ENCODE measurements around the gene AGBL1. TPM values are rescaled to one million over a fixed set of nuclear protein-coding genes. Genes with fewer than 3 reads are reported as not detected.

AGBL1 gene
- polyA plus RNA-seq, 1 experiment, result not detected

GRCh38 chr15:86502301-86502700 is 422.6 kb downstream of the AGBL1 start:
- Histone ChIP-seq H3K27ac (ENCODE audit: low read depth, low read length) (no peak overlapping the region), H3K4me3 (ENCODE audit: low read depth, low read length) (no peak overlapping the region), H3K9me3 (ENCODE audit: control insufficient read depth, insufficient read depth, low read length) (no peaks in the 10 kb centered on the region), H3K27me3 (ENCODE audit: control insufficient read depth, insufficient read depth, low read length) (no peaks in the 10 kb centered on the region)
- CTCF ChIA-PET, result no interaction called here
- TF ChIP-seq CTCF (IDR thresholded peaks at IDR 0.05; ENCODE audit: low read depth, low read length), result no peak
- DNase-seq (ENCODE audit: low read depth, low spot score), result no peak
- POLR2A ChIA-PET, result no interaction called here

- CTCF ChIA-PET, result no interaction called here
- POLR2A ChIA-PET, result no interaction called here
- Histone ChIP-seq H3K9me3 (ENCODE audit: control insufficient read depth, insufficient read depth, low read length) (no peaks in the 10 kb centered on the region), H3K27ac (ENCODE audit: low read depth, low read length) (no peak overlapping the region), H3K4me3 (ENCODE audit: low read depth, low read length) (no peak overlapping the region), H3K27me3 (ENCODE audit: control insufficient read depth, insufficient read depth, low read length) (no peaks in the 10 kb centered on the region)
- DNase-seq (ENCODE audit: low read depth, low spot score), result no peak
- TF ChIP-seq CTCF (IDR thresholded peaks at IDR 0.05; ENCODE audit: low read depth, low read length), result no peak
Observed at GRCh38 chr15:86505951-86506350, 426.3 kb downstream of the AGBL1 start.

DNA sequence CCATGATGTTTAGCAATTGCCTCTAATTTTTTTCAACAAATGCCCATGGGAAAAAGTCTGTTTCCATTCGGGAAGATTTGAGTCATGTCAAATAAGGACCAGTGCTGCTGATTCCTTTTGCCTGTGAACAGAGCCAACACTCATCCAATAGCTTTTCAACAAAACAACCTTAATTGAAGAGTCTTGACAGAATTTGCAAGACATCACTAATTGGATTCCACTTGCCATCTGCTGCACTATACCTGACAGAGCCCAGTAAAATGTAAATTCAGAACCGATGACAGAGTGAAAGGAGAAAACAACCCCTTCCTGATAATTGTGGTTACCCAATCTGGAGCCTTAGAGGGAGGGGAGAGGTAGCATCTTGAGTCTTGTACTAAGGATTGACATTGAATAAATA is 426.7 kb downstream of the AGBL1 start:
- no peak for TF ChIP-seq CTCF (IDR thresholded peaks at IDR 0.05; ENCODE audit: low read depth, low read length)
- H3K4me3 ChIP-seq (ENCODE audit: low read depth, low read length), result no peak overlapping the region

GRCh38 chr15:86515625-86516024 is 436.0 kb downstream of the AGBL1 start:
- Histone ChIP-seq H3K27ac (ENCODE audit: low read depth, low read length) (no peak overlapping the region), H3K27me3 (ENCODE audit: control insufficient read depth, insufficient read depth, low read length) (no peaks in the 10 kb centered on the region), H3K9me3 (ENCODE audit: control insufficient read depth, insufficient read depth, low read length) (no peaks in the 10 kb centered on the region; the same call in 1 of the 2 replicates), H3K4me3 (ENCODE audit: low read depth, low read length) (no peak overlapping the region)
- ChIA-PET POLR2A (no interaction called here), CTCF (interaction anchor here (0.6 kb wide), 1 partner anchor 18 kb away, joined by 3 read pairs; no protein-coding TSS in a partner anchor)
- DNase-seq (ENCODE audit: low read depth, low spot score), result no peak
- no peak for TF ChIP-seq CTCF (IDR thresholded peaks at IDR 0.05; ENCODE audit: low read depth, low read length)

More for the DNA sequence above, 426.7 kb downstream of the AGBL1 start:
- CTCF ChIA-PET, result no interaction called here
- Histone ChIP-seq H3K27me3 (ENCODE audit: control insufficient read depth, insufficient read depth, low read length) (no peaks in the 10 kb centered on the region), H3K9me3 (ENCODE audit: control insufficient read depth, insufficient read depth, low read length) (no peaks in the 10 kb centered on the region), H3K27ac (ENCODE audit: low read depth, low read length) (no peak overlapping the region)
- POLR2A ChIA-PET, result no interaction called here
- DNase-seq (ENCODE audit: low read depth, low spot score), result no peak

- Histone ChIP-seq H3K27me3 (ENCODE audit: control insufficient read depth, insufficient read depth, low read length) (no peaks in the 10 kb centered on the region), H3K9me3 (ENCODE audit: control insufficient read depth, insufficient read depth, low read length) (peaks cover 8% of the 10 kb centered on the region; the same call in 1 of the 2 replicates), H3K27ac (ENCODE audit: low read depth, low read length) (no peak overlapping the region), H3K4me3 (ENCODE audit: low read depth, low read length) (no peak overlapping the region)
- CTCF ChIA-PET, result no interaction called here
- no peak for DNase-seq (ENCODE audit: low read depth, low spot score)
- no peak for TF ChIP-seq CTCF (IDR thresholded peaks at IDR 0.05; ENCODE audit: low read depth, low read length)
- POLR2A ChIA-PET, result no interaction called here
Observed at GRCh38 chr15:86522721-86523120, 443.1 kb downstream of the AGBL1 start.
